Measurements from ENCODE around the gene PDC.

Gene PDC

DNA sequence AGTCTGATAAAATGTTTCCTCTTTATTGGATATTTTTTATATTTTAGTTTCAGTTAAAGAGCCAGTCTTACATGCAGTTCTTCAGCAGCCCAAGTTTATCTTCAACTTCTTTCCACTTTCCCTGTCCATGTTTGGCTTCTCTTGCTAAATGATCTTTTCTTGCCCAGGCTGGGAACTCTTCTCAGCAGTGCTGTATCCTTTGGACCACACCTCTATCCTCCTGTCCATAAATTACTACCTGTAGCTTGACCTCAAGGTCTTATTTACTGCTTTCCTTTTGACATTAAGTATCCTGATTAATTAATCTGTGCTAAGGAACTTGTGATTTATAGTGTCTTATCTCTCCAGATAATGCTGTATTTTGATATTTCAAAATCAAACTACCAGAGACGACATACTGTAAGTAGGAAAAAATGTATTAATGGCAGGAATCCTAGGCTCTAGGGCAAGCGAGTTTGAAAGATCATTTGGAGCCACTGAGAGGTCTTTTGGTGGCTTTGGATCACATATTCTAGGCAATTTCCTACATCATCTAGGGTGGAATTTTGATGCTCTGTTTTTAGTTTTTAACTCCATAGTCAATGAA lies 20.5 kb upstream of the PDC start:
- in situ Hi-C loops (cut with HindIII; ENCODE audit: low pct_ligation_motif_present, low sequenced_read_pairs): loop anchor here (25.0 kb wide), 1 partner anchor 506 kb away; no protein-coding TSS in a partner anchor
- TF ChIP-seq, protein P1, sequence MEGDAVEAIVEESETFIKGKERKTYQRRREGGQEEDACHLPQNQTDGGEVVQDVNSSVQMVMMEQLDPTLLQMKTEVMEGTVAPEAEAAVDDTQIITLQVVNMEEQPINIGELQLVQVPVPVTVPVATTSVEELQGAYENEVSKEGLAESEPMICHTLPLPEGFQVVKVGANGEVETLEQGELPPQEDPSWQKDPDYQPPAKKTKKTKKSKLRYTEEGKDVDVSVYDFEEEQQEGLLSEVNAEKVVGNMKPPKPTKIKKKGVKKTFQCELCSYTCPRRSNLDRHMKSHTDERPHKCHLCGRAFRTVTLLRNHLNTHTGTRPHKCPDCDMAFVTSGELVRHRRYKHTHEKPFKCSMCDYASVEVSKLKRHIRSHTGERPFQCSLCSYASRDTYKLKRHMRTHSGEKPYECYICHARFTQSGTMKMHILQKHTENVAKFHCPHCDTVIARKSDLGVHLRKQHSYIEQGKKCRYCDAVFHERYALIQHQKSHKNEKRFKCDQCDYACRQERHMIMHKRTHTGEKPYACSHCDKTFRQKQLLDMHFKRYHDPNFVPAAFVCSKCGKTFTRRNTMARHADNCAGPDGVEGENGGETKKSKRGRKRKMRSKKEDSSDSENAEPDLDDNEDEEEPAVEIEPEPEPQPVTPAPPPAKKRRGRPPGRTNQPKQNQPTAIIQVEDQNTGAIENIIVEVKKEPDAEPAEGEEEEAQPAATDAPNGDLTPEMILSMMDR (IDR thresholded peaks at IDR 0.05; ENCODE audit: low read depth, low read length, missing control alignments): no peak
- no peaks in the 10 kb centered on the region for H3K27me3 ChIP-seq (replicated peaks)

DNA sequence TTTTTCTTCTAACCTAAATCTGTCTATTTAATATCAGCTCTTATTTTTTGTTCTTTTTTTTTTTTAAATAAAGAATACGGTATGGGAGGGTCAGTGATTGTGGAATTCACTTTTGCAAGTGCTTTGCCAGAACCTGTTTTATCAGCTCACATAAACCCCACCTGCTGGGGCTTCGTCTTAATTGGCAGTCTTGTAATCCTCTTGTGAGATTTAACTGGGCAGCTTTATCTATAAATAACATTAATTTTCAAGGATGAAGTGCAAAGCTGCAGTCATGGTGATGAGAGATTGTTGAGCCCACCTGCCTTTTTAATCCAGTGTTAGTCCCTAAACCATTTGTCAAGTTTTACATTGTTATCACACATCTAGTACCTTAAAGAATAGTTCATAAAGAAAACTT lies 18.2 kb upstream of the PDC start:
- in situ Hi-C loops (cut with HindIII; ENCODE audit: low pct_ligation_motif_present, low sequenced_read_pairs): loop anchor here (25.0 kb wide), 1 partner anchor 508 kb away; no protein-coding TSS in a partner anchor
- TF ChIP-seq, protein P1 (IDR thresholded peaks at IDR 0.05; ENCODE audit: low read depth, low read length, missing control alignments): no peak
- H3K36me3 ChIP-seq (replicated peaks): no peaks in the 10 kb centered on the region
- DNase-seq: no peak
- no peak overlapping the region for H3K27ac ChIP-seq
- no peak overlapping the region for H3K4me3 ChIP-seq (ENCODE audit: low read depth, low read length)
- H3K27me3 ChIP-seq (replicated peaks): no peaks in the 10 kb centered on the region

More for the DNA sequence above, 20.5 kb upstream of the PDC start:
- Histone ChIP-seq H3K36me3 (replicated peaks) (no peaks in the 10 kb centered on the region), H3K27ac (no peak overlapping the region), H3K4me3 (ENCODE audit: low read depth, low read length) (no peak overlapping the region)
- no peak for DNase-seq

DNA sequence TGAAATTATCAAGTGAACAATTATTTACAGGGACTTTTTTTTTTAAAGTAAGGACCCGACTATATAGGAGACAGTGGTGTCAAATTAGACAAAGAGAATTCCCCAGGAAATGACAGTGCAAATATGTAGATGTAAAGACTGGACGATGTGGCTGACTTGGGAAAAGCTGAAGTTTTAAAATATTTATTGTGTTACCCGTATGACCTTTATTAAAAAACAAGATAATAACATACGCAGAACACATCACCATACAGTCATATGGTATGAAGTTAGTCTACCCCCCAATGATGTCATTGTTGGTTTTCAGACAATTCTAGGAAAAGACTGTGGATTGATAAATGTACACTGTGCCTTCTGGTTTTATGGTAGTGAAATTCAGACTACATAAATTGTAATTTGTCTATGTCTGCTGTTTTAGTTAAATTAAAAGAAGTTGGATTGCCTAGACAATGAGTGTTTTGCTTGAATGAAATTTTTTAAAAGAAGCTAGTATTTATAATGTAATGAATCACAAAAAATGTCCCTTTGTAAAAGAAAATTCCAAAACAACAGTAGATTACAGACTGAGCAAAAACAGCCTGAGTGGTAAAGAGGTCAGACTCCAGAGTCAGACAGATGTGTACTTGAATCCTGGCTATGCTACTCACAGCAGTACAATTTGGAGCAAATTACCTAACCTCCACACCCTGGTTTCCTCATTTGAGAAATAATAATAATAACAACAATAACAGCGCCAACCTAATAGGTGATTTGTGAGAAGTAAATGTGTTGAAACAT lies 15.5 kb upstream of the PDC start:
- Histone ChIP-seq H3K4me3 (ENCODE audit: low read depth, low read length) (no peak overlapping the region), H3K27ac (peak overlapping the region; percentile 80), H3K36me3 (replicated peaks) (no peaks in the 10 kb centered on the region), H3K27me3 (replicated peaks) (no peaks in the 10 kb centered on the region)
- TF ChIP-seq, protein P1 (IDR thresholded peaks at IDR 0.05; ENCODE audit: low read depth, low read length, missing control alignments): no peak
- in situ Hi-C loops (cut with HindIII; ENCODE audit: low pct_ligation_motif_present, low sequenced_read_pairs): loop anchor here (25.0 kb wide), 1 partner anchor 511 kb away; no protein-coding TSS in a partner anchor
- peak; percentile 69 for DNase-seq

DNA sequence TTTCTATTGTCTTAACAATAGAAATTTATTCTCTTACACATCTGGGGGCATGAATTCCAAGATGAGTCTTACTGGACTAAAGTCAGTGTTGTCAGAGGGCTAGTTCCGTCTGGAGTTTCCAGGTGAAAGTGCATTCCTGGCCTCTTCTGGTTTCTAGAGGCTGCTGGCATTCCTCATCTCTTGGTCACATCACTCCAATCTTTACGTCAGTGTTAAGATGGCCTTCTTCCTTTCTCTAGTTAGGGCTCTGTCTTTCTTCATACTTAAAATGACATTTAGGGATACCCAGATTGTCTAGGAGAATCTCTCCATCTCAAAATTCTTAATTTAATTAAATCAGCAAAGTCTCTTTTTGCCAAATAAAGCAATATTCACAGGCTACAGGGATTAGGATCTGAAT lies 13.3 kb upstream of the PDC start:
- Histone ChIP-seq H3K36me3 (replicated peaks) (no peaks in the 10 kb centered on the region), H3K27me3 (replicated peaks) (no peaks in the 10 kb centered on the region), H3K27ac (no peak overlapping the region), H3K4me3 (ENCODE audit: low read depth, low read length) (no peak overlapping the region)
- TF ChIP-seq, protein P1 (IDR thresholded peaks at IDR 0.05; ENCODE audit: low read depth, low read length, missing control alignments): no peak
- in situ Hi-C loops (cut with HindIII; ENCODE audit: low pct_ligation_motif_present, low sequenced_read_pairs): no loop called here
- DNase-seq: peak; percentile 76

DNA sequence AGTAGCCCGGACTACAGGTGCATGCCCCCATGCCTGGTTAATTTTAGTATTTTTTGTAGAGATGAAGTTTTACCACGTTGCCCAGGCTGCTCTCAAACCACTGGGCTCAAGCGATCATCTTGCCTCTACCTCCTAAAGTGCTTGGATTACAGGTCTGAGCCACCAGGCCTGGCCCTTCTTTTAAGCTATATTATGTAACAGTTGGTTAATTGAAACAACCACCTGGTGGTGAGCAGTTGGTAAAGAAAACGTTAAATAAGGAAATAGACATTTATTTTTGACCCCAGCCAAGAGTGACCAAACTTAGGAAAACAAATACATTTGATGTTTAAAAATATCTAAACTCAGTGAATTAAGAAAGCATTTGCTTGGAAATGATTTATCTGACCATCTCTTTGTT lies 12.1 kb upstream of the PDC start:
- H3K27ac ChIP-seq: no peak overlapping the region
- DNase-seq: no peak

More for the DNA sequence above, 12.1 kb upstream of the PDC start:
- Histone ChIP-seq H3K36me3 (replicated peaks) (no peaks in the 10 kb centered on the region), H3K27me3 (replicated peaks) (no peaks in the 10 kb centered on the region), H3K4me3 (ENCODE audit: low read depth, low read length) (no peak overlapping the region)
- in situ Hi-C loops (cut with HindIII; ENCODE audit: low pct_ligation_motif_present, low sequenced_read_pairs): no loop called here
- TF ChIP-seq, protein P1 (IDR thresholded peaks at IDR 0.05; ENCODE audit: low read depth, low read length, missing control alignments): no peak

Data from brain microvascular endothelial cell (primary cell).